ENCODE measurements around the gene NTRK3.

Gene NTRK3

DNA sequence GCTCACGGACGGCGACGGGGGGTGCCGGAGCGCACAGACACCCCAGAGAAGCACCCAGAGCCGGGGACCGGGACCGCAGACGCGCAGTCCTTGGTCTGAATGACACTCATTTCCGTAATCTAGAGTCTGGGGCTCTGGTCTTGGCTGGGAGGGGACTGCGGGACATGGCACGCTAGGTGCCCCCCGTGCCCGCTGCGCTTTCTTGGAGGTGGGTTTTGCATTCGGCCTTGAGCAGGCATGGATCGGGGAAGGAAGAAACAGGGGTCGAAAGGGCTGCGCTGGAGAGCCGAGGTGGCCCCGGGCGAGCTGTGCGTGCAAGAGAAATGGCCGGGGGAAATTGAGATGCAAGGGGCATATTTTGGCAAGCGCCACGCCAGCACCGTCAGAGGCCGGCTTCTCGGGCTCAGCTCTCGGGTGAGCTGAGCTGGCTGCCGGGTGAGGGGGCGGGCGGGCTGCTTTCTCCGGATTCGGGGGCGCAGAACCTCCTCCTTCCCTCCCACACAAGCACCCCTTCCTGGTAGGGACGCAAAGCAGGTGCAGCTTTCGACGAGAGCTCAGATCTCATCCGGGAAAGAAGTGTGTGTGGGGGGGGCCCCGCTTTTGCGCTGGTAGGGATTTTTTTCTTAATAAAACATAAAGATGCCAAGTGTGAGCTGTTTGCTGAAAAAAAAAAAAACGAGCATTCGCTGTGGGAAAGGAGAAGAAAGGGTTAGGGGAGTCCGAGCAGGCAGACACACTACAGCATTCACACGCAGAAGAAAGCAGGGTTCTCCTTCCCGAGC, 963 bp upstream of the NTRK3 start:
- DNase-seq (ENCODE audit: low spot score) = no peak

DNA sequence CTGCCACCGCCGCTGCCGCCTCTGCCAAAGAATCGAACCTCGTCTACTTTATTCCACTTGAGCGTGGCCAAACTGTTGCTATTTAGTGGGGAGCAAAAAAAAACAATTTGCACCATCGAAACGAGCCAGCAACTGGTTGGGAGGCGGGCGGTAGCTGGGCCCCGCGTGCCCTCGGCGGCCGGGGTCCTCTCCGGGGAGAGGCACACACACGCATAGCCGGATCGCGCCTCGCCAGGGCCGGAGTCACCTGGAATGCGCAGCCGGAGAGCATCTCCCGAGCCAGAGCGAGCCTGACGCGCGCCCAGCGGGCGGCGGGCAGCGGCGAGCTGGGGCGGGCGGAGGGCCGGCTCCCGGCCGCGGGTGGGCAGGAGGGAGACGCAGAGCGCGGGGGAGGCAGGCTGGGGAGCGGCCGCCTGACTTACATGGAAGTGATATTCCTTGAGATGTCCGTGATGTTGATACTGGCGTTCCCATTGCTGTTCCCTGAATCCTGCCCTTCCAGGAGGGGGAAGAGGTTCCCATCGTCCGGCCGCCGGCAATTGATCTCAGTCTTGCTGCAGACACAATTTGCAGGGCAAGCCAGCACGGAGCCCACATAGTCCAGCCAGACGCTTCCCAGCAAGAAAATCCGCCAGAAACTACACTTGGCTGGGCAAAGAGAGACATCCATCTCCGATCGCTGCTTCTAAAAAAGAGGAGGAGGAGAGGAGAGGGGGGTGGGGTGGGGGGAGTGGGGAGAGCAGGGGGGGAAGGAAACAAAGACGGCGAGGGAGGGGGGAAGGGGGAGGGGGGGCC, 858 bp downstream of the NTRK3 start:
- DNase-seq (ENCODE audit: low spot score) = no peak

DNA sequence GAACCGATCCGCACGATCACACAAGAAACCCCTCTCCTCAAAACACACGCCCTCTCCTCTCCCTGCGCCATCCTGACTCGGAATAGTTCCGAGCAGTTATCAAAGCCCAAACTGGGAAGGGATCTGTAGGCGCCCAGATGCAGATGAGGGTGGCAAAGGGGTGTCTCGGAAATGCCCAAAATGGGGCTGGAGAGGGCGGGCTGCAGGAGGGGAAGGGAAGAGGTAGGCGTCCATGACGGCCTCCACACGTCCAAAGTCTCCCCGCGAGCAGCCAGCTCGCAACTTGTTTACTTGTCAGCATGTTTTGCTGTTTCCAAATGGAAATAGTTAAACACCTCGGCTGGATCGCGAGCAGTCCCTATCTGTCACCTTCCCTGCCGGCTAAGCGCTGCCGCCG, 1.5 kb downstream of the NTRK3 start:
- no peak for DNase-seq (ENCODE audit: low spot score)

DNA sequence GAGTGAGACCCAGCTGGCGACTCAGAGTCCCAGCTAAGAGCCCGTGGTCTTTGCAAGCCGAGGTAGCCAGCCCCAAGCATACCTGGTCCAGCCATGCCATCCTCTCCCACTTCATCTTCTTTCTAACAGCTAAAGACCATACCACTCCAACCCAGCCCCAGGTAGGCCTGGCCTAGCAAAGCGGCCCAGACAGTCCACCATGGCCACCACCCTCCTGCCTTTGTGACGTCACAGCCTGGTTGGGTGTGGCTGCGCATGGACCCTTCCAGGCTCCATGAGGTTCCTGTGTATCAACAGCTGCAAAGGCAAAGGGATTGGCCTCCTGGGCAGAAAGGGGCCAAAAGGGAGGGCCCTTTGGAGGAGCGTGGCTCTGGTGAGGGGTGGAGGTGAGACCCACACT, 4.1 kb downstream of the NTRK3 start:
- DNase-seq (ENCODE audit: low spot score) = no peak

DNA sequence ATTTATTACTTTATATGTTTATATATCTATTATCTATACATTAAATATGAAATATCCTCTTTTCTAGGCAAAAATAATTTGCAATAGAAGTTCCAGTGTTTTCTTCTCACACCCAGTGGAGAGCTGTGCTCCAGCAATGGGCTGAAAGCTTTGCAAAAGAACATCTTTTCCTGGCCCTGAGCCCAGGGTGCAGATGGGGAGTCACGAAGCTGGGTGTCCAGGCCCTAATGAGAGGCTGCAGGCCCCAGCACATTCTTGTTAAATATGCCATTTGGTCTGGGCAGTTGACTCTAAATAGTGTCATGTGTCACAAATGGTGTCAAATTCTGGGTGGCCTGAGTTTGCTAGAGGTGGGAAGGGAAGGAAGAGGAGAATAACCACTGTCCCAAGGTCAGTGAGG, 5.7 kb downstream of the NTRK3 start:
- DNase-seq (ENCODE audit: low spot score) = no peak

DNA sequence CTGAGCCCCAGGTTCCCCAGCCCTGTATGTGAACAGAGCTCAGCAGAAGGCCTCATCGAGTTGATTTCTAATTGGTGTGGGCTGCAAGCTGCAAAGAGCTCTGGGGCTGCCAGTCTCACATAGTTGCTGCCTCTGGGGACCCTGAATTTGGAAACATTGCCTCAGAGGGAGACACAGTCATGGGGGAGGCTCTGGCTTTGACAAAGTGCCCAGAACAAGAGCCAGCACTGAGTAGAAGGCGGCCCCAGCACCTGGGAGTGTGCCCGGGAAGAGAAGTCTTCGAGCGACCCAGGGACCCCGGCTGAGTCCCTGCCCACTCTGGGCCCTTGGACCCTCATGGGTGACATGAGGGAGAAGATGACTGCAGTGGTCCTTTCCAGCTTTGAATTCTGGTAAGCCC, 7.3 kb downstream of the NTRK3 start:
- DNase-seq (ENCODE audit: low spot score) = no peak

DNA sequence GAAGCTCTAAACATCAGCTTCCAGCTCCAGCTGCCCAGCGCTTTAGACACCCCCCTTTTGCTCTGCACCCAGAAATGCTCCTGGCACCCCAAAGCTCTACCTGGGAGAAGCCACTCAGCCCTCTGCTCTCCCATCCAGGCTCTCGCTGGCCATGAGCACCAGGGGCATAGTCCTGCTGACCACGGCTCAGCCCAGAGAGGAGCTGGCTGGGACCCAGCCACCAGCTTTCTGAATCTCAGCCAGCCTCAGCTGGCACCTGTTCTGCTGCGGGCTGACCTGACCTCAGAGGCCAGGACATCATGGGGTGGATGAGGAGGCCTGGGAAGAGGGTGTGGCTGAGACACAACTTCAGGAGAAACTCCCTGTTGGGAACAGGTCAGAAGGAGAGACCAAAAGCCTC, 8.6 kb downstream of the NTRK3 start:
- DNase-seq (ENCODE audit: low spot score) = no peak

DNA sequence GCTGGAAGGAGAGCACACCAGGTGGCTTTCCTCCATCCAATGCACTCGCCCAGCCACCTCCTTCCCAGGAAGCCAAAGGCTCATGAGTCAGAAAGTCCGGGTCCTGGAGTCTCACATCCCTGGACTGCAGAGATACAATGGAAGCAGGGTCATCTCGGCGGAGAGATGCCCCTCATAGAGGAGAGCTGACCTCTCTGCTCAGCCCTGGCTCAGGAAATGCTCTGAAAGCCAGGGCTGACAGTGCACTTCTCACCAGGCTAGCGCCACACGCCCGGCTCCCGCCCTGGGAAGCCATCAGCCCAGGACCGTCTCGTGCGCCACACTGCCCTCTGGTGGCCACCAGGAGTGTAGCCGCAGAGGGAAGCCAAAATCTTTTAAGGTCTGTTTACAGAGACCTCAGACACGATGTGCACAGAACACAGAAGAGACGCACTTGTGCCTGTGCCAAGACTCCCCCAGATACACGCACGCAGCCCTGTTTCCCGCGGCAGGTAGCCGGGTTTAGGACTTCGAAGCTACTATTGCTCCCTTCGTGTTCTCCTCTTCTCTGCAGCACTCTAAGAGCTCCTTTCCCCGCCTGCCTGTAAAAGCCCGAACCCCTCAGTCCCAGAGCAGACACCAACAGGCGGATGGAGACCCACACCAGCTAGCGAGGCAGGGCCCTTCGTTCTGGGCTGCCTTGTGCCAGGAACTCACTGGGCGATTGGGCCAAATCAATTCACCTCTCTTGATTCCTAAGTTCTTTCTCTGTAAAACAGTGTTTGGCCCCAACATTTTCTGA, 9.7 kb downstream of the NTRK3 start:
- peak; percentile 79 for DNase-seq (ENCODE audit: low spot score)

DNA sequence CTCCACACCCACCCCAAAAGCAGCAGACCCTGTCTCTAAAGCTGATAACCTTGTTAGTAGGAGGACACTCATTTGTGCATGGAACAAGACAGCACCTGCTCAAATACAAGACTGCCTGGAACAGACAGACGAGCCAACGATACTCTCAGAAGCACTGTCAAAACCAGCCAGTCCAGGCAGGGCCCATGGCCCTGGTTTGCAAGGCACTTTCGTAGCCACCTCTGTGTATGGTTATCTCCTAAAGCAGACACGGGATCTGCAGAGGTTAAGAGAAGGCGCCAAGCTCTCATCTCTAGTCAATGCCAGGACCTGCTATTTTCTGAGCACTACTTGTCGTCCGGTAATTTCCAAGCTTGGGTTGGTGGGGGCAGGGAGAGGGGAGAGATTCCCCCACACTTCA, 10.5 kb downstream of the NTRK3 start:
- DNase-seq (ENCODE audit: low spot score) = no peak

DNA sequence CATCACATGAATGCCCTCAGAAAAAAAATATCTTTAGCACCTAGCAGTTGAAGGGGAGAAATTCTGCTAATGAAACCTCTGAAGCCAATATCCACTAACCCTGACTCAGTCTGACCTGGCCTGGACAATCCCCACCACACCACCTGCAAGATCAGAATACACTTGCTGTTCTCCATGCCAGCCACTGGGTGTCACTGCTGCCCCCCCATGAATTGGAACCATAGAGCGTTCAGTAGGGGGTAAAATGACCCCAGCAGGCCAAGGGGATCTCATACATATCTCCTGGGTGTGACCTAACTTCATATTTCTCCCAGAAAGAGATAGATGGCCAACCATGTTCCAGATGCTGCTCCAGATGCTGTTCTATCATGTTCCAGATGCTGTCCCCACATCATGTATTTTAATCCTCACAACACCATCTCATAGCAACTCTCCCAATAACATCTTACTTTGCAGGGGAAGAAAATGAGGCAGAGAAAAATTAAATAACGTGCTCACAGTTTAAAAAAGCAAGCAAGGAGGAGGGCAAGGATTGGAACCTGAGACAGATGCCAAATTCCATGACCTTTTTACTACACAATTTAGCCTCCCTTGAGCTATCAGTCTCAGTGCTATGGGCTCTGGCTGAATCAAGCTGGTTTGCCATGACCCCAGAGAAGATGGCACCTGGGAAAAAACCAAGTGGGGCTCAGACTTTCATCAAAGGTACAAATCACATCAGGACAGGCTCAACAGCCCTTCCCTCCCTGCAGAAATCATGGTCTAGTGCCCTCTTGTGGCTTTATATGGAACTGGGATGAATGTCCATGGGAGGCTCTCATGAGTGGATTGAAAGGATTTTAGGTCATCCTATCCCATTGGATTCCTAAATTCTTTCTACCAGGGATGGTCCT, 12.4 kb downstream of the NTRK3 start:
- DNase-seq (ENCODE audit: low spot score) = peak; percentile 71

DNA sequence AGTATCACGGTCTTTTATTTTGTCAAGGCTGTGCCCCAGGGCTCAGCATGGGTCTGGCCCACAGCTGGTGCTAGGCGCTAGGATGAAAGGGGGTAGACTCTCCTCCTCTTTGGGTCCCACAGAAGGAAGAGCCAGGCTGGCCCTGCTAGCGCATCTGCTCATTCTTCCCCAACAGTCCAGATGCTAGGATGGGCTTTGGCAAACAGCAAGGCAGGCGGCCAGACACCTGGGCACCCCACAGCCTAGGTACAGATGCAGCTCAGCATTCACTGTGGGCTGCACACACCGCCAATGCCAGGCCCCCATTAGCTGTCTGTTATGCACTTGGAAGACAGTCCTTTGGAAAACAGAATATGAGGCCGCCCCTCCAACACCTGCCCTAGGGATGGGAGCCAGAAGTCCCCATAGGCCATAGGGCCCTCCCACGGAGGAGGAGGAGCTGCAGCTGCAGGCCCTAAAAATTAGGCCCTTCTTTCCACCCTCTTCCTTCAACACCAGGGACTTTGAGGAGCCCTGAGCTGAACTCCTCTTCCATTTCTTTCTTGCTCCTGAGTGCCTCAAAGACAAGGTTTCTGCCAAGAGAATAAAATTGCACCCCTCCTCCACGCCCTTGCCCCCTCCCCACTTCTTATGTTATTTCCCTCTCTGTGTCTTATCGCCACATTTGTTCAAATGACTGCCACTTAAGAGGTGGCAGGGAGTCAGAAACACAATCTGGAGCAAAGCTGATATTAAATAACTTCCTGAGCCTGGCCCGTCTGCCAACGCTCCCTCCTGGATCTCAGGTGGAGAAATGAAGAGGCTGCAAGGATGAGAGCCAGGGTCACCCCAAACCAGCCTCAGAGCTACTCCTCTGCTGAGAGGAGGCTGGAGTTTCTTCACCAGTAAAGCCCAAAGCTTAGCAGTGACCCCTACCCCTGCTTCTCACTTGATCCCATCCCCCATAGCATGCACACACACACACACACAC, 13.7 kb downstream of the NTRK3 start:
- no peak for DNase-seq (ENCODE audit: low spot score)

DNA sequence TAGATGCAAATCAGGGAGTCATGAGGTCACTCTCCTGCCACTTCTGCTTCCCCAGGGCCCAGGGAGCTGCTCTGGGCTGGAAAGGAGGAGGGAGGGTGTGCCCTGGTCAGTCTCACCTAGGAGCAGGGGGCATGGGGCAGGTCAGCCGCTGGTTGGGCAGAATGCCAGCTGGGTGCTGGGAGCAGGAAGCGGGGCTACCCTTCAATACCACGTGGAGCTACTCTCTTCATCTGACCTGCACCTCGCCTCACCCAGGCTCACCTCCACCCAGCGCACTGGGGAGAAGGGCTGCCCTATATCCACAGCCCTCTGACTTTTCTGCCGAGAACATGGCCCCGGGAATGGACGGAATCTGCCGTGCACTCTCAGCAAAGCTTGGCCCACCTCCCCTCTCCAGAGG, 15.1 kb downstream of the NTRK3 start:
- DNase-seq (ENCODE audit: low spot score) = no peak

DNA sequence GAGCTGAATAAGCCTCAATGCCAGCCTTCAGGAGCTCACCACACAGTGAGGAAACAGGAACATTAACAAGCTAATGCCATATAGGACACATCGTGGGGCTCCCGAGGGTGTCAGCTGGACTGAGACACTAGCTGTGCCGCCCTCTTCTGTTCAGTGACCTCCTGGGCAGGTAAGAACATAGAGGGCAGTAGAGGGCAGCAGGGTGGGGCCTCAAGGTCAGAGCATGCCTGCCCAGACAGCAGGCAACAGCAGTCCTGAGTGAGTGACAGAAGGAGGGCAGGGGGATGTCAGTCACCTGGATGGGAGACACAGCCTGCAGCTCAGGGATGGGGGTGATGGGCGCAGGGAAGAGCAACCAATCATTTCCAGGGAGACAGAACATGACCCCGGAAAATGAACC, 15.5 kb downstream of the NTRK3 start:
- no peak for DNase-seq (ENCODE audit: low spot score)

DNA sequence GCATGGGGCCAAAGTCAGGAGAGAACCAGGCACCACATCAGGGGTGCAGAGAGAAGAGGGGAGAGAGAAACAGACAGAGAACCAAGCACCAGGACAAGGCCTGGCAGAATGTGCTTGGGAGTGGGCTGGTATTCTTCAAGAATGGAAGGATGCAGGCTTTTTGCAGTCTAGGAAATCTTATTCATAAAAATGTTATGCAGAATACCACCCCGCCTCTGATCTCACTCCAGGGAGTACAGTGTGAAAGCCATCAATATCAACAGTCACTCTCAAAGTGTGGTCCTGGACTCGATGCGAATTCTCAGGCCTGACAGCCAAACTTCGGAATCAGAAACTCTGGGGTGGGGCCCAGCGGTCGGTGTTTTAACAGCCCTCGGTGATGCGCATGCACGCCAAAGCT, 16.9 kb downstream of the NTRK3 start:
- DNase-seq (ENCODE audit: low spot score) = no peak

DNA sequence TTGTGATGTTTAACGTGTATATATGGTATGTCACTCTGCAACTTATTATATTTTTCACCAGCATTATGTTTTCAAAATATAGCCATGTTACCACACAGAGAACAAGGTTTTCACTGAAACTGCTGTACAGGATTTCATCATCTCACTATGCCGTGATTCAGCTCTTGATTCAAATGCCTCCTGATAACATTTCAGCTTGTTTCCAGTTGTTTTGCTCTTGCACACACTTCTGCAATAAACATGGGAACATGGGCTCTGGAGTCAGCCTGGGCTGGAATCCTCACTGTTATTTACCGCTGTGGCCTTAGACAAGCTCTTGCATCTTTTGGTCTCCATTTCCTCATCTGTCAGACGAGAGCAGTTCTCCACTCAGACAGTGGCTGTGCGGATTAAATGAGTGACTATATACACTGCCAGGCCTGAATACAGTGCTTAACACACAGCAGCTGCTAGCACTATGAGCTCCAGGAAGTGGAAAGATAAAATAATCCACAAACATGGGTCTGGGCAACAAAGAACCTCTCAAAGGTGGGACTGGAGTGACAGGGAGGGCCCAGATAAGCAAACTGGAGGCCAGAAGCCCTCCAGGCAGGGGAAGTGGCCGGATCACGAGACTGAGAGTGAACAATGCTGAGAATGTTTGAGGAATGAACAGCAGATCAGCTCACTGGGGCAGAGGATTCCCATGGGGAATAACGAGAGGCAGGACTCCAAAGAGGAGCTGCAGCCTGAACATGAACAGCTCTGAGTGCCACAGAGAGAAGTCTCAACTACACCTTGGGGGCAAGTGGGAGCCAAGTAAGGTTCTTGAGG, 17.7 kb downstream of the NTRK3 start:
- peak; percentile 99 for DNase-seq (ENCODE audit: low spot score)

DNA sequence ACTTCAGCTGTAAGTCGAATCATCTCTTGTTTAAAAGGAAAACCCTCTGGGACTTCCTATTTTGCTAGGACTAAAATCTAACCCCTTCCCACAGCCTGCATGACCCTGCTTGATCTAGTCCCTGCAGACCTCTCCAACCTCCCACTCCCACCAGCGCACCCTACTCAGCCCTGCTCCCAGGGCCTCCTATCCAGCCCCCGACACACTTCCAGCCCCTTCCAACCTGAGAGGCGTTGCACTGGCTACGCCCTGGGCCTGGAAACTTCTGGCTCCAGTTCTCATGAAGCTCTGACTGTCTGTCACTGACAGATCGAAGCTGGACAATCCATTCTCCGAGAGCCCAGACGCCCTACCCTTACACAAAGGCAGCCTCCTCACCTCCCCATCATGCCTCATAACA, 21.8 kb downstream of the NTRK3 start:
- DNase-seq (ENCODE audit: low spot score) = no peak

DNA sequence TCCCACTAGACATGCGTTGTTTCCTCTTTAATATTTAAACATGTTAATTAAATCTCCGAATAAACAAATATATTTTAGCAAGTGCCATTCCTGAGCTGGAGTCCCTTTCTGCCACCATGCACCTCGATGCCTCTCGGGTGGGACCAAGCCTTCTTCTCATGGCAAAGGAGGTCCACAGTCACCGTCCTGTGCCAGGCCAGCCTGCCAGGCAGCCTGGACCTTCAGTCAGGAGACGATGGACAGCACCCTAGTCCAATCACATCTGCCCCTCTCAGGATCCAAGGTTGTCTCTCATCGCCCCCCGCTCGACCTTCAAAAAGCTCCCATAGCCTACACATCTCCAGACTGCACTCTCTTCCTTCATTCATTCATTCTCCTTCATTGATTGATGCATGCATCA, 22.6 kb downstream of the NTRK3 start:
- no peak for DNase-seq (ENCODE audit: low spot score)

DNA sequence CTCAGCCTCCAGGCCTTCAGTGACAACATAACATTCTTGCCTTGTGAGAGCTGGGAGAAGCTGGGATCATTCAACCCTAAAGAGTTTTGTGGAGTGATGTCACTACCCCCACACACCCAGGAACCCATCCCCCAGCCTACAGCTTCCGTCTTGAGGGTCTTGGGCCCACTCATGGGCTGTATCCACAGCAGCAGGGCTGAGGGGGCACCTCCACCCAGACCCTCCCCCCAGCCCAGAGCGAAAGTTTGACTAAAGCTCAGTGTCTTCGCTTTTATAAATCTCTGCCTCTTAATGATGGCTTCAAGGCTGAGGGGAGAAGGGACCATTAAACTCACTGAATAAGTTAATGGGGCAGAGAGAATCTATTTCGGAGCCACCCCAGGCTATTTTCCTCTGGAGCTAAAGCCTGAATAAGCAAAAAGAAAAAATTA, 23.8 kb downstream of the NTRK3 start:
- no peak for DNase-seq (ENCODE audit: low spot score)

DNA sequence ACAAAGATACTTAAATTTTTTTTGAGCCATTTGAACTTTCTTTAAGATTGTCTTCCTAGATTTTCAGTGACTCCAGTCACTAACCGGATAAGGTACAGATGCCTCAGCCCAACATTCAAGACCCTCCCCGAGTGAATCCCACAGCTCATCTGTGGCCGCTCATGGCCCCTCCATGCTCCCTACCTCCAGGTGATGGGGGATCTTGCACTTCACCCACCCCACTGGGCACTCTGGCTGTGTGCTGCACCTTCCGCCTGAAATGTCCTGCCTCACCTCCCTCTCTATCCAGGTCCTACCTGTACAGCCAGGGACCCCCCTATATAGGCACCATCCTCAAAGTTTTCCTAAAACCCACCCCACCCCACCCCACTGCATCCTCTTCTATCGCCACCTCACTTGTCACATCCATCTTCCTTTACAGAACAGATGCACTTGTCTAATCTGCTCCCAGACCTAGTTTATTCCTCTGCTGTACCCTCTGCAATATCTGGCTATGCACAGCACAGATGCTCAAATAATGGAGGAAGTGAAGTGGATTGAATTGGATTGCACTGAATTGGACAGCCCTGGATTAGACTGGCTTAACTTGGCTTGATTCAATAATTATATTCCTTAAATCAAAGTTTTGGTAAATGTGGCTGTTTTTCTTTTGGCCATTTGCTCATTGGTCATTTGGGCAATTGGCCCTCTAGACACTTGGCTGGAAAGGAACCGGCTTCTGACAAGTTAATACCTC, 24.5 kb downstream of the NTRK3 start:
- no peak for DNase-seq (ENCODE audit: low spot score)

All from COLO829 (cell line).